T-helper 17 cell (primary cell): Measurements from ENCODE around the gene MPND. TPM values are rescaled to one million over a fixed set of nuclear protein-coding genes. Genes with fewer than 3 reads are reported as not detected.
"Not testable (repeated sequence)": the region's sequence is repeated elsewhere in the genome, so short reads cannot be mapped to it uniquely, and the experiment has no call there.

ENCODE experiments used
- ATAC-seq: fragments of 150-1000 bp; cut with Tn5 transposase; 2 replicates; pipeline ENCODE4 v1.10.0; 2021; ENCODE audit warnings: mild to moderate bottlenecking, moderate library complexity
- DNase-seq, 3 donors: peaks; one replicate each; pipeline versions ENCODE4 v3.0.0 to v3.0.0-alpha.2; 2020 to 2021
- H3K9me3 ChIP-seq: one replicate; pipeline ENCODE4 v1.7.0; 2013; ENCODE audit warnings: low read length, mild to moderate bottlenecking; ENCODE audit not compliant: control insufficient read depth, poor library complexity, severe bottlenecking
- H3K27ac Mint-ChIP-seq: one replicate; pipeline ENCODE4 v1.8.0; 2022; ENCODE audit warnings: mild to moderate bottlenecking, moderate library complexity, mixed read lengths
- H3K27me3 Mint-ChIP-seq: one replicate; pipeline ENCODE4 v1.8.0; 2022; ENCODE audit warnings: mixed read lengths
- H3K36me3 Mint-ChIP-seq: one replicate; pipeline ENCODE4 v1.8.0; 2022; ENCODE audit warnings: low read depth, mixed read lengths
- H3K4me1 Mint-ChIP-seq: one replicate; pipeline ENCODE4 v1.8.0; 2022; ENCODE audit warnings: mild to moderate bottlenecking, mixed read lengths
- H3K4me3 Mint-ChIP-seq: one replicate; pipeline ENCODE4 v1.8.0; 2022; ENCODE audit warnings: mild to moderate bottlenecking, moderate library complexity, mixed read lengths
- total RNA-seq, 4 donors: library from RNA in 2 of 4; stranded (reverse) in 2 of 4; gene quantifications; one replicate each; pipeline ENCODE4 v1.2.3 and lab custom pipeline; 2022 to 2026

MPND gene
- total RNA-seq, 2 donors from 2014 or later, result 13.0 to 15.1 TPM

- ATAC-seq (peak; percentile 35), DNase-seq (peak; percentile 43 to 48 (median 45))
- Mint-ChIP-seq H3K36me3 (no peaks in the 10 kb centered on the region), H3K27me3 (no peaks in the 10 kb centered on the region), H3K27ac (peak overlapping the region; percentile 72), H3K4me3 (peak overlapping the region; percentile 89), H3K4me1 (peaks cover 17% of the 10 kb centered on the region)
- H3K9me3 ChIP-seq, result no peaks in the 10 kb centered on the region
These were observed 16.0 kb upstream of the MPND start for GRCh38 chr19:4327252-4327876.

GRCh38 chr19:4327877-4328242 is 15.5 kb upstream of the MPND start:
- H3K27ac Mint-ChIP-seq, result peak overlapping the region; percentile 72
- DNase-seq (no peak), ATAC-seq (peak; percentile 20)
- H3K4me1 Mint-ChIP-seq, result peaks cover 17% of the 10 kb centered on the region
- no peaks in the 10 kb centered on the region for H3K27me3 Mint-ChIP-seq
- no peaks in the 10 kb centered on the region for H3K36me3 Mint-ChIP-seq
- H3K4me3 Mint-ChIP-seq, result peak overlapping the region; percentile 89
- no peaks in the 10 kb centered on the region for H3K9me3 ChIP-seq

- H3K9me3 ChIP-seq, result no peaks in the 10 kb centered on the region
- peak; percentile 88 for ATAC-seq
- Mint-ChIP-seq H3K27ac (peak overlapping the region; percentile 72), H3K4me1 (peaks cover 17% of the 10 kb centered on the region), H3K4me3 (peak overlapping the region; percentile 89), H3K27me3 (no peaks in the 10 kb centered on the region), H3K36me3 (no peaks in the 10 kb centered on the region)
- DNase-seq, result peak; percentile 84 to 90 (median 89)
These were observed 14.9 kb upstream of the MPND start for GRCh38 chr19:4328243-4328990.

- Mint-ChIP-seq H3K27ac (peak overlapping the region; percentile 72), H3K4me3 (peak overlapping the region; percentile 89), H3K4me1 (peaks cover 17% of the 10 kb centered on the region)
- not testable (repeated sequence) for H3K36me3 Mint-ChIP-seq, H3K27me3 Mint-ChIP-seq, H3K9me3 ChIP-seq, ATAC-seq, DNase-seq
These were observed 14.2 kb upstream of the MPND start for GRCh38 chr19:4328991-4329681.

GRCh38 chr19:4329858-4330257 is 13.5 kb upstream of the MPND start:
- H3K36me3 Mint-ChIP-seq, result no peaks in the 10 kb centered on the region
- DNase-seq (no peak), ATAC-seq (no peak)
- no peak overlapping the region for H3K27ac Mint-ChIP-seq
- H3K27me3 Mint-ChIP-seq, result no peaks in the 10 kb centered on the region
- H3K4me1 Mint-ChIP-seq, result peaks cover 17% of the 10 kb centered on the region
- H3K4me3 Mint-ChIP-seq, result no peak overlapping the region
- H3K9me3 ChIP-seq, result no peaks in the 10 kb centered on the region

- no peak for ATAC-seq
- H3K27me3 Mint-ChIP-seq, result no peaks in the 10 kb centered on the region
- no peaks in the 10 kb centered on the region for H3K9me3 ChIP-seq
- no peak overlapping the region for H3K4me3 Mint-ChIP-seq
- no peak for DNase-seq
- H3K4me1 Mint-ChIP-seq, result peaks cover 10% of the 10 kb centered on the region
- H3K27ac Mint-ChIP-seq, result no peak overlapping the region
- H3K36me3 Mint-ChIP-seq, result peaks cover 5% of the 10 kb centered on the region
These were observed 8.3 kb upstream of the MPND start for GRCh38 chr19:4334929-4335570.

- peak overlapping the region; percentile 89 for H3K27ac Mint-ChIP-seq
- H3K9me3 ChIP-seq, result no peaks in the 10 kb centered on the region
- peaks cover 5% of the 10 kb centered on the region for H3K36me3 Mint-ChIP-seq
- DNase-seq (no peak), ATAC-seq (no peak)
- peak overlapping the region; percentile 97 for H3K4me3 Mint-ChIP-seq
- H3K27me3 Mint-ChIP-seq, result no peaks in the 10 kb centered on the region
- H3K4me1 Mint-ChIP-seq, result peaks cover 15% of the 10 kb centered on the region
These were observed 5.4 kb upstream of the MPND start for GRCh38 chr19:4337906-4338440.

DNA sequence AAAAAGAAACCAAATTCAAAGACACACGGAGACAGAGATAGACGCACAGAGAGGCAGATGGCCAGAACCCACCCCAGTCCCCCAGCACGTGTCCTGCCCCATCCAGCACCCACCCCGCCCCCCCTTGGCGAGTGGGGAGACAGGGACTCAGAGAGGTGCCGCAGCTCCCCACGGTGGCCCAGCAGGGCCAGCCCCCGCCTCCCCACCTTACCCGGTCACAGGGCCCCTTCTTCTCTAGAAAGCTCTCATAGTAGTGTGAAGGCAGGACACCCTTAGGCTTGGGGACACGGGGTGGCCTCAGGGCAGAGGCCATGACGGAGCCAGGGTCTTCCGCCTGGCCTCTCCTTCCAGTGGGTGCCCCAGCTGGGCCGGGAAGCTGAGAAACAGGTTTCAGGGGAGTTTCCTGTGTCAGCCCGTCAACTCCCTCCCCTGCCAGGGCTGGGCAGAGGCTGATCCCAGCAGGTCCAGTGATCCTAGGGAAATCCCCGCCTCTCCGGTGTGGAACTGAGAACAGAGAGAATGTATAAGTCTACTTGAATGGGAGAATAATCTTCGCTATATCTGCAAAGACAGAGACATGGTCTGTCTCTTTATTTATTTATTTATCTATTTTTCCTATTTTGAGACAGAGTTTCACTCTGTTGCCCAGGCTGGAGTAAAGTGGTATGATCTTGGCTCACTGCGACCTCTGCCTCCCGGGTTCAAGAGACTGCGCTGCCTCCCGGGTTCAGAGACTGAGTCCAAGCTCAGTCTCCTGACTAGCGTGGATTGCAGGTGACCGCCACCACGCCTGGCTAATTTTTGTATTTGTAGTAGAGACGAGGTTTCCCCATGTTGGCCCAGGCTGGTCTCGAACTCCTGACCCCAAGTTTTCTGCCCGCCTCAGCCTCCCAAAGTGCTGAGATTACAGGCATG is 4.7 kb upstream of the MPND start, which contains the start of gene STAP2:
Gene STAP2, minus strand, starts transcription at position 387 of the 915 bp plus-strand sequence. Its CDS starts 74 bp downstream, at position 313.
- no peak for ATAC-seq

GRCh38 chr19:4342314-4342614 is 1.1 kb upstream of the MPND start:
- DNase-seq (no peak), ATAC-seq (no peak)
- peaks cover 4% of the 10 kb centered on the region for H3K36me3 Mint-ChIP-seq
- H3K9me3 ChIP-seq, result no peaks in the 10 kb centered on the region
- H3K4me1 Mint-ChIP-seq, result peaks cover 24% of the 10 kb centered on the region
- H3K27me3 Mint-ChIP-seq, result no peaks in the 10 kb centered on the region
- H3K4me3 Mint-ChIP-seq, result peak overlapping the region; percentile 92
- peak overlapping the region; percentile 66 for H3K27ac Mint-ChIP-seq

More for the DNA sequence above, 4.7 kb upstream of the MPND start, which contains the start of gene STAP2:
- no peaks in the 10 kb centered on the region for H3K27me3 Mint-ChIP-seq
- H3K4me3 Mint-ChIP-seq, result peak within 1 kb of the TSS; percentile 97
- H3K4me1 Mint-ChIP-seq, result peaks cover 15% of the 10 kb centered on the region
- H3K9me3 ChIP-seq, result no peaks in the 10 kb centered on the region
- H3K27ac Mint-ChIP-seq, result peak within 1 kb of the TSS; percentile 89
- peaks cover 5% of the 10 kb centered on the region for H3K36me3 Mint-ChIP-seq
- DNase-seq, result no peak

GRCh38 chr19:4342615-4343369 is 570 bp upstream of the MPND start:
- H3K36me3 Mint-ChIP-seq, result peaks cover 4% of the 10 kb centered on the region
- H3K9me3 ChIP-seq, result no peaks in the 10 kb centered on the region
- ATAC-seq (peak; percentile 85), DNase-seq (peak; percentile 78 to 88 (median 81))
- H3K4me1 Mint-ChIP-seq, result peaks cover 23% of the 10 kb centered on the region
- H3K4me3 Mint-ChIP-seq, result peak overlapping the region; percentile 92
- no peaks in the 10 kb centered on the region for H3K27me3 Mint-ChIP-seq
- H3K27ac Mint-ChIP-seq, result peak overlapping the region; percentile 66

GRCh38 chr19:4345342-4346019 is 2.1 kb downstream of the MPND start:
- DNase-seq (no peak), ATAC-seq (no peak)
- no peaks in the 10 kb centered on the region for H3K9me3 ChIP-seq
- Mint-ChIP-seq H3K36me3 (peaks cover 2% of the 10 kb centered on the region), H3K27ac (no peak overlapping the region), H3K4me3 (peak overlapping the region; percentile 45), H3K4me1 (peaks cover 18% of the 10 kb centered on the region), H3K27me3 (no peaks in the 10 kb centered on the region)
